ENCODE data around the gene EME1.

- TF ChIP-seq POLR2A (IDR thresholded peaks at IDR 0.05; ENCODE audit: low read depth, low read length) (no peak), POLR2AphosphoS5 (IDR thresholded peaks at IDR 0.05; ENCODE audit: low read depth, low read length) (no peak), TAF1 (IDR thresholded peaks at IDR 0.05; ENCODE audit: borderline replicate concordance, low read depth, low read length) (no peak)
Measured at GRCh38 chr17:50423553-50424159, 50.6 kb downstream of the EME1 start.

Measured in GM12892 (cell line).